ENCODE measurements around the gene BGN.

DNA sequence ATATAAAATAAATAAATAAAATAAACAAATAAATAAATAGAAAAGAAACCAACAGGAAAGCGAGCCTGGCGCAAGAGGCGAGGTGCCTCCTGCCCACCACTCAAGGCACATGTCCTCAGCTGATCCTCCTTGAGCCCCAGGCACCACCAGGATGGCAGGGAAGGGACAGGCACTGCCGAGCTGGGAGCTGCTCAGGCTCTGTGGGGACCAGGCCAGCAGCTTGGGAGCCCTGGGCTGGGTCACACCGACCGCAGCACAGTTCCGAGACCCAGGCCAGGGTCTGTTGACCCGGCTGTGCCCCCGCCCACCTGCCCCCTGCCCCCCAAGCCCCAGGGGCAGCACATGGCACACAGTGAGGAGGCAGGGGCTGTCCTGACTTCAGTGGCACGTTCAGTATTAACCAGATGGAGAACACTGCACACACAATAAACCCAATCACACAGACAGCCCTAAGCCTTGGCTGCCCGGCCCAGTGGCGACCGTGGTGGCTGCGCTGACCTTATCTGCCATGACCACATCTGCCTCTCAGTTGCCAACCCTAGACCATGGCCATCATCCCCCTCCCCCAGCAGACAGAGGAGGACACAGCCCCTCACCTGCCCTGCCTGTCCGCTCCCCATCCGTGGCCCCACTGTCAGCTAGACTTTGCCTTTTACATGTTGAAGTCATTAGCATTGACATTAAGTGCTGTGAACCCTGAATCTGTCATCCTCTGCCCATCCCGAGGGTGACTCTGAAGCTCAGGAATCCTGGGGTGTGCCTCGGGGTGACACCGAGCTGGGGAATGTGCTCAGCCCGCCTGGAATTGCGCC is 46.0 kb upstream of the BGN start:
- TF ChIP-seq EZH2 (IDR thresholded peaks at IDR 0.05) (no peak), FOSL1 (IDR thresholded peaks at IDR 0.05; ENCODE audit: low read depth) (no peak), POLR2AphosphoS5 (IDR thresholded peaks at IDR 0.05; ENCODE audit: low read depth, low read length) (no peak), POLR2A (IDR thresholded peaks at IDR 0.05; ENCODE audit: borderline replicate concordance, extremely low read depth, insufficient read depth, insufficient read length) (no peak), TCF7L2 (IDR thresholded peaks at IDR 0.05; ENCODE audit: borderline replicate concordance, extremely low read depth, insufficient read depth, insufficient read length) (no peak), ZFX (IDR thresholded peaks at IDR 0.05) (no peak), SRF (IDR thresholded peaks at IDR 0.05; ENCODE audit: low read depth) (no peak), CEBPB (IDR thresholded peaks at IDR 0.05; ENCODE audit: low read depth) (no peak), SP1 (IDR thresholded peaks at IDR 0.05; ENCODE audit: low read depth) (no peak), ELF1 (IDR thresholded peaks at IDR 0.05; ENCODE audit: borderline replicate concordance, low read depth) (no peak), RAD21 (IDR thresholded peaks at IDR 0.05; ENCODE audit: low read depth) (no peak), MAX (IDR thresholded peaks at IDR 0.05) (no peak), EZH2phosphoT487 (IDR thresholded peaks at IDR 0.05; ENCODE audit: borderline replicate concordance) (no peak)
- TF ChIP-seq, protein P1, sequence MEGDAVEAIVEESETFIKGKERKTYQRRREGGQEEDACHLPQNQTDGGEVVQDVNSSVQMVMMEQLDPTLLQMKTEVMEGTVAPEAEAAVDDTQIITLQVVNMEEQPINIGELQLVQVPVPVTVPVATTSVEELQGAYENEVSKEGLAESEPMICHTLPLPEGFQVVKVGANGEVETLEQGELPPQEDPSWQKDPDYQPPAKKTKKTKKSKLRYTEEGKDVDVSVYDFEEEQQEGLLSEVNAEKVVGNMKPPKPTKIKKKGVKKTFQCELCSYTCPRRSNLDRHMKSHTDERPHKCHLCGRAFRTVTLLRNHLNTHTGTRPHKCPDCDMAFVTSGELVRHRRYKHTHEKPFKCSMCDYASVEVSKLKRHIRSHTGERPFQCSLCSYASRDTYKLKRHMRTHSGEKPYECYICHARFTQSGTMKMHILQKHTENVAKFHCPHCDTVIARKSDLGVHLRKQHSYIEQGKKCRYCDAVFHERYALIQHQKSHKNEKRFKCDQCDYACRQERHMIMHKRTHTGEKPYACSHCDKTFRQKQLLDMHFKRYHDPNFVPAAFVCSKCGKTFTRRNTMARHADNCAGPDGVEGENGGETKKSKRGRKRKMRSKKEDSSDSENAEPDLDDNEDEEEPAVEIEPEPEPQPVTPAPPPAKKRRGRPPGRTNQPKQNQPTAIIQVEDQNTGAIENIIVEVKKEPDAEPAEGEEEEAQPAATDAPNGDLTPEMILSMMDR (IDR thresholded peaks at IDR 0.05 in 2 of 3, conservative IDR thresholded peaks at IDR 0.05 in 1 of 3; ENCODE audit: borderline replicate concordance in 1 of 3, insufficient read depth in 1 of 3, low read depth in 2 of 3, low read length in 2 of 3) = no peak

All from HCT116 (cell line).